Measurements from ENCODE around the gene SF1.

Gene SF1

GRCh38 chr11:64743591-64744543 lies 34.5 kb downstream of the SF1 start, which contains the start of gene RASGRP2:
TSS of gene RASGRP2 (minus strand) at chr11:64744142. CDS start at chr11:64742866, 1,276 bp downstream.
- peak; percentile 73 for DNase-seq (ENCODE audit: extremely low spot score)
- CTCF ChIA-PET: interaction anchor here (0.6 to 2.3 kb wide), 9 partner anchors 10 to 270 kb away, joined by 3 to 14 read pairs (median 4); partner anchors contain the start of genes ARL2 and PYGM
- POLR2A ChIA-PET: interaction anchor here (0.6 to 2.6 kb wide), 3 partner anchors 17 to 35 kb away, joined by 3 to 9 read pairs (median 3); no protein-coding TSS in a partner anchor
- TF ChIP-seq, protein P1, sequence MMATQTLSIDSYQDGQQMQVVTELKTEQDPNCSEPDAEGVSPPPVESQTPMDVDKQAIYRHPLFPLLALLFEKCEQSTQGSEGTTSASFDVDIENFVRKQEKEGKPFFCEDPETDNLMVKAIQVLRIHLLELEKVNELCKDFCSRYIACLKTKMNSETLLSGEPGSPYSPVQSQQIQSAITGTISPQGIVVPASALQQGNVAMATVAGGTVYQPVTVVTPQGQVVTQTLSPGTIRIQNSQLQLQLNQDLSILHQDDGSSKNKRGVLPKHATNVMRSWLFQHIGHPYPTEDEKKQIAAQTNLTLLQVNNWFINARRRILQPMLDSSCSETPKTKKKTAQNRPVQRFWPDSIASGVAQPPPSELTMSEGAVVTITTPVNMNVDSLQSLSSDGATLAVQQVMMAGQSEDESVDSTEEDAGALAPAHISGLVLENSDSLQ (IDR thresholded peaks at IDR 0.05): no peak
- TF ChIP-seq ZNF384 (IDR thresholded peaks at IDR 0.05): no peak
- TF ChIP-seq L3MBTL2 (conservative IDR thresholded peaks at IDR 0.05): no peak
- no peak for TF ChIP-seq NFRKB (IDR thresholded peaks at IDR 0.05)
- no peak for TF ChIP-seq FOXK2 (IDR thresholded peaks at IDR 0.05)
- no peak for TF ChIP-seq CTBP1 (IDR thresholded peaks at IDR 0.05; ENCODE audit: borderline replicate concordance)
- TF ChIP-seq SUZ12 (IDR thresholded peaks at IDR 0.05): no peak
- no peak for TF ChIP-seq BHLHE40 (IDR thresholded peaks at IDR 0.05; ENCODE audit: borderline replicate concordance)
- no peak for TF ChIP-seq FOXM1 (IDR thresholded peaks at IDR 0.05; ENCODE audit: borderline replicate concordance)
- no peak for TF ChIP-seq ARNT (IDR thresholded peaks at IDR 0.05)
- no peak for TF ChIP-seq TARDBP (IDR thresholded peaks at IDR 0.05)
- TF ChIP-seq ELF4 (IDR thresholded peaks at IDR 0.05): no peak
- TF ChIP-seq HDGF (IDR thresholded peaks at IDR 0.05; ENCODE audit: borderline replicate concordance): no peak
- no peak for TF ChIP-seq FOXA1 (IDR thresholded peaks at IDR 0.05)
- TF ChIP-seq LEF1 (IDR thresholded peaks at IDR 0.05; ENCODE audit: borderline replicate concordance): no peak

- ChIA-PET POLR2A (interaction anchor here (2.6 kb wide), 1 partner anchor 18 kb away, joined by 9 read pairs; no protein-coding TSS in a partner anchor), CTCF (interaction anchor here (0.6 to 2.3 kb wide), 6 partner anchors 9 to 111 kb away, joined by 3 to 14 read pairs (median 6); partner anchors contain the start of gene PYGM)
- peak; percentile 91 for DNase-seq (ENCODE audit: extremely low spot score)
- TF ChIP-seq FOXM1 (IDR thresholded peaks at IDR 0.05; ENCODE audit: borderline replicate concordance) (0 out of 2 replicates have a peak, but pooled peaks have one; percentile 44), NFRKB (IDR thresholded peaks at IDR 0.05) (no peak)
Observed at GRCh38 chr11:64742889-64743590, 35.3 kb downstream of the SF1 start.

GRCh38 chr11:64742087-64742888 lies 36.1 kb downstream of the SF1 start:
- no peak for DNase-seq (ENCODE audit: extremely low spot score)
- POLR2A ChIA-PET: interaction anchor here (0.6 kb wide), 1 partner anchor 36 kb away, joined by 3 read pairs; the partner anchor contains the start of gene SF1
- CTCF ChIA-PET: interaction anchor here (1.4 to 2.3 kb wide), 2 partner anchors 9 to 53 kb away, joined by 6 to 14 read pairs; no protein-coding TSS in a partner anchor
- TF ChIP-seq FOXA1 (IDR thresholded peaks at IDR 0.05): no peak
- TF ChIP-seq, protein P1 (IDR thresholded peaks at IDR 0.05): no peak
- no peak for TF ChIP-seq SUZ12 (IDR thresholded peaks at IDR 0.05)
- no peak for TF ChIP-seq SP1 (IDR thresholded peaks at IDR 0.05)
- TF ChIP-seq CTBP1 (IDR thresholded peaks at IDR 0.05; ENCODE audit: borderline replicate concordance): no peak
- TF ChIP-seq L3MBTL2 (conservative IDR thresholded peaks at IDR 0.05): no peak
- no peak for TF ChIP-seq FOXM1 (IDR thresholded peaks at IDR 0.05; ENCODE audit: borderline replicate concordance)
- TF ChIP-seq ELF4 (IDR thresholded peaks at IDR 0.05): no peak
- no peak for TF ChIP-seq FOXK2 (IDR thresholded peaks at IDR 0.05)
- TF ChIP-seq ARNT (IDR thresholded peaks at IDR 0.05): no peak
- no peak for TF ChIP-seq NFRKB (IDR thresholded peaks at IDR 0.05)
- no peak for TF ChIP-seq ZNF384 (IDR thresholded peaks at IDR 0.05)
- no peak for TF ChIP-seq HDGF (IDR thresholded peaks at IDR 0.05; ENCODE audit: borderline replicate concordance)
- no peak for TF ChIP-seq BHLHE40 (IDR thresholded peaks at IDR 0.05; ENCODE audit: borderline replicate concordance)
- TF ChIP-seq TARDBP (IDR thresholded peaks at IDR 0.05): no peak

DNA sequence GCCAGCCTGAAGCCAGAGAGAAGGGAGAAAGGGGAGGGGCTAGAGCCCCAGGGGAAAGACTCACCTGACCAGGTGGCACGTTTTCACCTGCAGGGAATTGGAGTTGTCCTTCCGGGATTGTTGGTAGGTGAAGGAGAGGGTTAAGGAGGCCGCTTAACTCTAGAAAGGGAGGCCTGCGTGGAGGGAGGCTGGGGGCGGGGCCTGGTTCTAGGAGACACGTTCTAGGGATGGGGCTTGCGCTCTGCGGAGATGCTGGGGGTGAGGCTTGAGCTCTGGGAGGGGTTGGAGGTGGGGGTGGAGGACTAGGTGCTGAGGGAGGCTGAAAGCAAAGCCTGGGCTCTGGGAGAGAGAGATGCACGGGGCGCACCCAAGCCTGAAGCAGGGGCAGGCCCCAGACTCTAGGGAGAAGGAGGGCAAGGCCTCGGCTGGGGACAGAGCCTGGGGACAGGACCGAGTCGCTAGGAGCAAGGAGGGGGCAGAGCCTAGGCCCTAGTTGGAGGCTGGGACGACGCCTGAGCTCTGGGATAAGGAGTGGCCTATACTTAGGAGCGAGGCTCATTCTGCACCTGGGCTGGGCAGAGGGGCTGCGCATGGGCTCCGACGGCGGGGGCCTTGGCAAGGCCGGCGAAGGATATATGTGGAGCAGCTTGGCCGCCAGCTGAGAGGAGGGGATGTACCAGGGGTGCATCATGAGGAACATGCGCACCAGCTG lies 36.8 kb downstream of the SF1 start:
- POLR2A ChIA-PET: interaction anchor here (0.6 kb wide), 1 partner anchor 37 kb away, joined by 3 read pairs; the partner anchor contains the start of gene SF1

DNA sequence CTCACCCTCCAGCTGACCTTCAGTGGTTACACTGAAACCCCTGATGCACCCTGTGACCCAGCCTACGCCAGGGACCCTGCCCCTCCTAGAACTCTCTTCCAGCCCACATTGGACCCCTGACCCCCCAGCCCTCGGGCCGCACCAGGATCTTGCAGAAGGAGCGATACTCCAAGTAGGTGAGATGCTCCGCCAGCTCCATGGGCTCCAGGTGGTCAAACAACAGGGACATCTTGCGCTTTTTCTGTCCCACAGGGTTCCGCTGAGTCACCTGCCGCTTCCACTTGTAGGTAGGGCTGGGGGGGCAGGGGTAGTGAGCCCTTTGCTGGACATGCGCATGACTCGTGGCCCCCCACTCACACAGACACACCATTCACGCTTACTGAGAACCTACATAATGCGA lies 38.5 kb downstream of the SF1 start:
- POLR2A ChIA-PET: no interaction called here
- CTCF ChIA-PET: no interaction called here
- no peak for DNase-seq (ENCODE audit: extremely low spot score)
- TF ChIP-seq FOXK2 (IDR thresholded peaks at IDR 0.05): no peak
- no peak for TF ChIP-seq ARNT (IDR thresholded peaks at IDR 0.05)
- TF ChIP-seq ELF4 (IDR thresholded peaks at IDR 0.05): no peak
- TF ChIP-seq SUZ12 (IDR thresholded peaks at IDR 0.05): no peak
- TF ChIP-seq, protein P1 (IDR thresholded peaks at IDR 0.05): no peak
- no peak for TF ChIP-seq L3MBTL2 (conservative IDR thresholded peaks at IDR 0.05)
- TF ChIP-seq ZNF384 (IDR thresholded peaks at IDR 0.05): no peak
- no peak for TF ChIP-seq TARDBP (IDR thresholded peaks at IDR 0.05)
- TF ChIP-seq LEF1 (IDR thresholded peaks at IDR 0.05; ENCODE audit: borderline replicate concordance): no peak
- TF ChIP-seq FOXM1 (IDR thresholded peaks at IDR 0.05; ENCODE audit: borderline replicate concordance): no peak
- TF ChIP-seq HDGF (IDR thresholded peaks at IDR 0.05; ENCODE audit: borderline replicate concordance): no peak
- no peak for TF ChIP-seq NFRKB (IDR thresholded peaks at IDR 0.05)
- TF ChIP-seq SP1 (IDR thresholded peaks at IDR 0.05): no peak
- TF ChIP-seq CTBP1 (IDR thresholded peaks at IDR 0.05; ENCODE audit: borderline replicate concordance): no peak
- TF ChIP-seq FOXA1 (IDR thresholded peaks at IDR 0.05): no peak
- TF ChIP-seq BHLHE40 (IDR thresholded peaks at IDR 0.05; ENCODE audit: borderline replicate concordance): no peak

More for the DNA sequence above, 36.8 kb downstream of the SF1 start:
- TF ChIP-seq BHLHE40 (IDR thresholded peaks at IDR 0.05; ENCODE audit: borderline replicate concordance): no peak
- TF ChIP-seq SUZ12 (IDR thresholded peaks at IDR 0.05): no peak
- DNase-seq (ENCODE audit: extremely low spot score): no peak
- CTCF ChIA-PET: interaction anchor here (2.3 kb wide), 1 partner anchor 53 kb away, joined by 14 read pairs; no protein-coding TSS in a partner anchor
